ENCODE data around the gene SCAF4.
A peak's percentile ranks its signal among the peaks of the same experiment; 100 is the strongest.
"Not testable (repeated sequence)": the region's sequence is repeated elsewhere in the genome, so short reads cannot be mapped to it uniquely, and the experiment has no call there.

Gene SCAF4

DNA sequence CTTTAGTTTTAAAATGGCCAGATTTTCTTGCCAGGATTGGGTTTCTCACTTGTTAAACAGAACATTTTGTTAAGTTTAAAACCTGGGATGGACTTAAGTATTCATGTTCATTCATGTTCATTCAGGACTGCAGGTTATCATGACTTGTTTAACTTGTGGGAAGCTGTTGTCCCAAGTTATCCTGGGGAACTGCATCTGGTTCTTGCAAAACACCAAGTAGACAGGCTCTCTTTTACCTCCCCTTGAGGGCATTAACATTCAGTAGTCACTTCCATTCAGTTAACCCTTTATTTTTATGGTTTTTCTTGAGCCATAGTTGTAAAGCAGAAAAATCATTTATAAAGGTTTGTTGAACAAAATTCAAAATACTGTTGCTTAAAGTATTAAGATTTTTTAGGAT lies 64.3 kb downstream of the SCAF4 start:
- DNase-seq = no peak

DNA sequence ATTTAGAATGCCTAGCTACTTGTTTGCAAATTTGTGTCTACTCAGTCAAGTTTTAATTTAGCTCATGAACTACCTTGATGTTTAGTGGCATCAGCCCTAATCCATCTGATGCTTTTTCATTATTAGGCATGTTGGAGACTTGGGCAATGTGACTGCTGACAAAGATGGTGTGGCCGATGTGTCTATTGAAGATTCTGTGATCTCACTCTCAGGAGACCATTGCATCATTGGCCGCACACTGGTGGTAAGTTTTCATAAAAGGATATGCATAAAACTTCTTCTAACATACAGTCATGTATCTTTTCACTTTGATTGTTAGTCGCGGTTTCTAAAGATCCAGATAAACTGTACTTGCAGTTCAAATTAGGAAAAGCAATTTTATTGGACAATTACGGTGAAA lies 64.8 kb downstream of the SCAF4 start:
- no peak for DNase-seq

DNA sequence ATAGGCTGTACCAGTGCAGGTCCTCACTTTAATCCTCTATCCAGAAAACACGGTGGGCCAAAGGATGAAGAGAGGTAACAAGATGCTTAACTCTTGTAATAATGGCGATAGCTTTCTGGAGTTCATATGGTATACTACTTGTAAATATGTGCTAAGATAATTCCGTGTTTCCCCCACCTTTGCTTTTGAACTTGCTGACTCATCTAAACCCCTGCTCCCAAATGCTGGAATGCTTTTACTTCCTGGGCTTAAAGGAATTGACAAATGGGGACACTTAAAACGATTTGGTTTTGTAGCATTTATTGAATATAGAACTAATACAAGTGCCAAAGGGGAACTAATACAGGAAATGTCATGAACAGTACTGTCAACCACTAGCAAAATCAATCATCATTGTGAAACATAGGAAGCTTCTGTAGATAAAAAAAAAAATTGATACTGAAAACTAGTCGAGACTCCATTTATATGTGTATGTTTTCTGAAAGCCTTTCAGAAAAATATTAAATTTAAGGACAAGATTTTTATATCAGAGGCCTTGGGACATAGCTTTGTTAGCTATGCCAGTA lies 65.4 kb downstream of the SCAF4 start:
- no peak for DNase-seq

DNA sequence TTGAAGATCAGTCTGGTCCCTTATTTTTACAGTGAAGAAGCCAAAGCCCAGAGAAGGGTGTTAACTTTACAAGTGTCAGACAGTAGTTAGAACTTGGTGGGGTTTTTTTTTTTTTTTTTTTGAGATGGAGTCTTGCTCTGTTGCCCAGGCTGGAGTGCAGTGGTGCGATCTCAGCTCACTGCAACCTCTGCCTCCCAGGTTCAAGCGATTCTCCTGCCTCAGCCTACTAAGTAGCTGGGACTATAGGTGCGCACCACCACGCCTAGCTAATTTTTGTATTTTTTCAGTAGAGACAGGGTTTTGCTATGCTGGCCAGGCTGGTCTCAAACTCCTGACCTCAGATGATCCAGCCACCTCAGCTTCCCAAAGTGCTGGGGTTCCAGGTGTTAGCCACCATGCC lies 66.0 kb downstream of the SCAF4 start:
- not testable (repeated sequence) for DNase-seq

DNA sequence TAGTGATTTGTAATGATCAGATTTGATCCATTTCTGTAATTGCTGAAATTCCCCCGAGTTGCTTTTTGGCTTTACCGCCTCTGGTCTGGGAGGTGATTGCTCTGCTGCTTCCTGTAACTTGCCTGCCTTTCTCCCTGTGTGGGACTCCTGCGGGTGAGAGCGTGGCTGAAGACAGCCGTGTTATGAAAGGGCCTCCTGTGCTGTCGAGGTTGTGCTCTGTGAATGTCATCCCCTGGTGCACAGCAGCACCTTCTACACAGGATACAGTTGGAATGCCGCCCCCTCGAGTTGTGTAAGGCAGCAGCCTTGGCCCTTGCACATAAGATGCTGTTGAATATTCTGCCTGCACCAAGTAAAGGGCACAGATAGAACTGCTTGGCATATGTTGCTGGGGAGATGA lies 66.5 kb downstream of the SCAF4 start:
- no peak for DNase-seq

DNA sequence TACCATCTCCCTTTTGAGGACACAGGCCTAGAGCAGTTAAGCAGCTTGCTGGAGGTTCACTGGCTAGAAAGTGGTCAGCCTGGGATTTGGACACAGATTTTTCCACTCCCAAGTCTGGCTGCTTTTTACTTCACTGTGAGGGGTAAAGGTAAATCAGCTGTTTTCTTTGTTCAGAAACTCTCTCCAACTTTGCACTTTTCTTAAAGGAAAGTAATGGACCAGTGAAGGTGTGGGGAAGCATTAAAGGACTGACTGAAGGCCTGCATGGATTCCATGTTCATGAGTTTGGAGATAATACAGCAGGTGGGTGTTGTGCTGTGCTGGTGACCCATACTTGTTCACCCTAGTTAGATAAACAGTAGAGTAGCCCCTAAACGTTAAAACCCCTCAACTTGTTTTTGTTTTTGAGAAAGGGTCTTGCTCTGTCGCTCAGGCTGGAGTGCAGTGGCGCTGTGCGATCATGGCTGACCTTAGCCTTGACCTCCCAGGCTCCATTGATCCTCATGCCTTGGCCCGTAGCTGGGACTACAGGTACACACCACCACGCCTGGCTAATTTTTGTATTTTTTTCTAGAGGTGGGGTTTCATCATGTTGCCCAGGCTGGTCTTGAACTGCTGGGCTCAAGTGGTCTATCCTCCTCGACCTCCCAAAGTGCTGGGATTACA lies 68.2 kb downstream of the SCAF4 start:
- DNase-seq = no peak

DNA sequence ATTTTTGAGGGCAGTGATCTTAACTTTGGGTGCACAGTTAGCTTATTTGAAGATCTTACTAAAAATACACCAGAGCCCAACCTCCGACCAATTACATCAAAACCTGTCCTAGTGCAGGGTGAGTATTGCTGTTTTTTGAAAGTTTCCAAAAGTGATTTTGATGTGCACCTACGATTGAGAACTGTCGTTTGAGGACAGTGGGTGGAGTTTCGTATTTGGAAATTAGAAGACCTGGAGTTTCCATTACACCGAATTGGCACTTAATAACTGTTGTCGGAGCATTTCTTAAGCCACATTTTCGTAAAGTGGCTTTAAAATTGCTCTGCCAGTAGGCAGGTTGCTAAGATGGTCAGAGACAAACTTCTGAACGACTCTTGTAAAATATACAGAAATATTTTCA lies 71.3 kb downstream of the SCAF4 start:
- DNase-seq = no peak

DNA sequence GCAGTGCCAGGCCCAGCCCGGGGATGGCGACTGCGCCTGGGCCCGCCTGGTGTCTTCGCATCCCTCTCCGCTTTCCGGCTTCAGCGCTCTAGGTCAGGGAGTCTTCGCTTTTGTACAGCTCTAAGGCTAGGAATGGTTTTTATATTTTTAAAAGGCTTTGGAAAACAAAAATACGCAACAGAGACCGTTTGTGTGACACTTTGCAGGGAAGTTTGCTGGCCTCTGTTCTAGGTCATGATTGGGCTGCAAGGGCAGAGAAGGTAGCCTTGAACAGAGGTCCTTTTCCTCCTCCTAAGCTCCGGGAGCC lies 71.7 kb downstream of the SCAF4 start:
- peak; percentile 19 for DNase-seq

DNA sequence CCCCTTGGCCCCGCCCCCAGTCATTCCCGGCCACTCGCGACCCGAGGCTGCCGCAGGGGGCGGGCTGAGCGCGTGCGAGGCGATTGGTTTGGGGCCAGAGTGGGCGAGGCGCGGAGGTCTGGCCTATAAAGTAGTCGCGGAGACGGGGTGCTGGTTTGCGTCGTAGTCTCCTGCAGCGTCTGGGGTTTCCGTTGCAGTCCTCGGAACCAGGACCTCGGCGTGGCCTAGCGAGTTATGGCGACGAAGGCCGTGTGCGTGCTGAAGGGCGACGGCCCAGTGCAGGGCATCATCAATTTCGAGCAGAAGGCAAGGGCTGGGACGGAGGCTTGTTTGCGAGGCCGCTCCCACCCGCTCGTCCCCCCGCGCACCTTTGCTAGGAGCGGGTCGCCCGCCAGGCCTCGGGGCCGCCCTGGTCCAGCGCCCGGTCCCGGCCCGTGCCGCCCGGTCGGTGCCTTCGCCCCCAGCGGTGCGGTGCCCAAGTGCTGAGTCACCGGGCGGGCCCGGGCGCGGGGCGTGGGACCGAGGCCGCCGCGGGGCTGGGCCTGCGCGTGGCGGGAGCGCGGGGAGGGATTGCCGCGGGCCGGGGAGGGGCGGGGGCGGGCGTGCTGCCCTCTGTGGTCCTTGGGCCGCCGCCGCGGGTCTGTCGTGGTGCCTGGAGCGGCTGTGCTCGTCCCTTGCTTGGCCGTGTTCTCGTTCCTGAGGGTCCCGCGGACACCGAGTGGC lies 72.2 kb downstream of the SCAF4 start, which contains the start of gene SOD1:
SOD1 (plus strand) TSS at position 158 of the 723 bp plus-strand sequence; CDS start at position 235, 77 bp downstream.
- DNase-seq = peak; percentile 90

DNA sequence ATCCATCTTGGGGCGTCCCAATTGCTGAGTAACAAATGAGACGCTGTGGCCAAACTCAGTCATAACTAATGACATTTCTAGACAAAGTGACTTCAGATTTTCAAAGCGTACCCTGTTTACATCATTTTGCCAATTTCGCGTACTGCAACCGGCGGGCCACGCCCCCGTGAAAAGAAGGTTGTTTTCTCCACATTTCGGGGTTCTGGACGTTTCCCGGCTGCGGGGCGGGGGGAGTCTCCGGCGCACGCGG lies 72.7 kb downstream of the SCAF4 start:
- no peak for DNase-seq

DNA sequence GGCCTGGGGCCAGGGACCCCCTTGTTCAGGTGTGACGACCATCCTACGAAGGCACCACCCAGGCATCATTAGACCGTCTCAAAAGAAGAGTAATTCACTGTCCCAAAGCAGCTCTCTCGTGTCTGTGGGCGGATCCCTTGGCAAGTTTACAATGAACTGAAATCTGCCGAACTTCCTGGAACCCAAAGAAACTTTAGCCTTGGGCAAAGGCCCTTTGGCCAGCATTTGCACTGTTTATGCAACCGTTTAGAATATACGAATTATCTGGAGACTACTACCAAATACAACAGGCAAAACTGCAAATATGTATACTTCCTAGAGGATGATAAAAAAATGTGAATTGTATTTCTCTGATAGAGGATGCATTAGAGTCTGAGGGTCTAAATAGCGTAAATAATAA lies 73.9 kb downstream of the SCAF4 start:
- no peak for DNase-seq

DNA sequence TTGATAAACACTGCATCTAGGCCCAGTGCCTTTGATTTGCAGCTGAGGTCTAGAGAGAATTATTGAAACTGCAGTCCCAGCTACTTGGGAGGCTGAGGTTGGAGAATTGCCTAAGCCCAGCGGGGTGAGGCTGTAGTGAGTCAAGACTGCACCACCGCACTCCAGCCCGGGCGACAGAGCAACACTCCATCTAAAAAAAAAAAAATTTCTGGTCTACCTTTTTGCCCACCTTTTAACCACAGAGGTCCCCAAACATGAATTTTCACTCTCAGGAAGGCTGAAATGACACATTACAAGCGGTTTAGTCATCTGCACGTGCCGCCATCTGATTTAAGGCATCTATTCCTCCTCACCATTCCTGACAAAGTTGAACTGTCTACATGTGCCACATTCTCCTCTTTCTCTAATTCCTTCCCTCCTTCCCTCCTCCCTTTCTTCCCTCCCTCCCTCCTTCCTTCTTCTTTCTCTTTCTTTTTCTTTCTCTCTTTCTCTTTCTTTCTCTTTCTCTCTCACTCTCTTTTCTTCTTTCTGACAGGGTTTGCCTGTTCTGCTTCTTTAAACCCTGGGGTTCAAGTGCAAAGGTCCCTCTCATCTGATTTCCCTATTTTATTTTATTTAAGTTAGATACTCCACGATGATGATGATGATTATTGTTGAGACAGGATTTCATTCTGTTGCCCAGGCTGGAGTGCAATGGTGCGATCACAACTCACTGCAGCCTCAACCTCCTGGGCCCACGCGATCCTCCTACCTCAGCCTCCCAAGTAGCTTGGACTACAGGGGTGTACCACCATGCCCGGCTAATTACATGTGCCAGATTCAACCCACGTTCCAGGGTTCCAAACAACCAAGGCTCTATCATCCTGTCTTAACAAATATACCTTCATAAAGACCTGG lies 75.5 kb downstream of the SCAF4 start:
- DNase-seq = no peak

DNA sequence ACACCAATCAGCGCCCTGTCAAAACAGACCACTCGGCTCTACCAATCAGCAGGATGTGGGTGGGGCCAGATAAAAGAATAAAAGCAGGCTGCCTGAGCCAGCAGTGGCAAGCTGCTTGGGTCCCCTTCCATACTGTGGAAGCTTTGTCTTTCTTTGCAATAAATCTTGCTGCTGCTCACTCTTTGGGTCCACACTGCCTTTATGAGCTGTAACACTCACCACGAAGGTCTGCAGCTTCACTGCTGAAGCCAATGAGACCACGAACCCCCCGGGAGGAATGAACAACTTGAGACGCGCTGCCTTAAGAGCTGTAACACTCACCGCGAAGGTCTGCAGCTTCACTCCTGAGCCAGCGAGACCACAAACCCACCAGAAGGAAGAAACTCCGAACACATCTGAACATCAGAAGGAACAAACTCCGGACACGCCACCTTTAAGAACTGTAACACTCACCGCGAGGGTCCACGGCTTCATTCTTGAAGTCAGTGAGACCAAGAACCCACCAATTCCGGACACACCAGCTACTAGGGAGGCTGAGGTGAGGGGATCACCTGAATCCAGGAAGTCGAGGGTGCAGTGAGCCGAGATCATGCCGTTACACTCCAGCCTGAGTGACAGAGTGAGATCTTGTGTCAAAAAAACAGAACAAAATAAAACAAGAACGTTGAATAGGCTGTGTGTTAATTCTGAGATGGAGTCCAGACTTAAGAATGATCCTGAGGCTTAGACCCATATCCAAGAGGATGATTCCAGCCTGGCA lies 76.9 kb downstream of the SCAF4 start:
- DNase-seq = not testable (repeated sequence)

DNA sequence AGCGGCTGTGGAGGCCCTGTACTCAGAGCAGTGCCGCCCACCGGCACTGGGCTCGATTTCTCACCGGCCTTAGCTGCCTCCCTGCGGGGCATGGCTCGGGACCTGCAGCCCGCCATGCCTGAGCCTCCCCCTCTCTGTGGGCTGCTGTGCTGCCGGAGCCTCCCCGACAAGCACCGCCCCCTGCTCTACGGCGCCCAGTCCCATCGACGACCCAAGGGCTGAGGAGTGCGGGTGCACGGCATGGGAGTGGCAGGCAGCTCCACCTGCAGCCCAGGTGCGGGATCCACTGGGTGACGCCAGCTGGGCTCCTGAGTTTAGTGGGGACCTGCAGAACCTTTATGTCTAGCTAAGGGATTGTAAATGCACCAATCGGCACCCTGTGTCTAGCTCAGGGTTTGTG lies 77.6 kb downstream of the SCAF4 start:
- no peak for DNase-seq

DNA sequence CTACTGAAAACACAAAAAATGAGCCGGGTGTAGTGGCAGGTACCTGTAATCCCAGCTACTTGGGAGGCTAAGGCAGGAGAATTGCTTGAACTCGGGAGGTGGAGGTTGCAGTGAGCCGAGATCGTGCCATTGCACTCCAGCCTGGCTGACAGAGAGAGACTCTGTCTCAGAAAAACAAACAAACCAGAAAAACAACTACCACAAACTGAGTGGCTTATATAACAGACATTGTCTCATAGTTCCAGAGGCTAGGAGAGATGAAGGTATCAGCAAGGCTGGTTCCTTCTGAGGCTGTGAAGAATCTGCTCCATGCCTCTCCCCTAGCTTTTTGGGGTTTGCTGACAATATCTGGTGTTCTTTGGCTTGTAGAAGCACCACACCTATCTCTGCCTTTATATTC lies 80.4 kb downstream of the SCAF4 start:
- not testable (repeated sequence) for DNase-seq

DNA sequence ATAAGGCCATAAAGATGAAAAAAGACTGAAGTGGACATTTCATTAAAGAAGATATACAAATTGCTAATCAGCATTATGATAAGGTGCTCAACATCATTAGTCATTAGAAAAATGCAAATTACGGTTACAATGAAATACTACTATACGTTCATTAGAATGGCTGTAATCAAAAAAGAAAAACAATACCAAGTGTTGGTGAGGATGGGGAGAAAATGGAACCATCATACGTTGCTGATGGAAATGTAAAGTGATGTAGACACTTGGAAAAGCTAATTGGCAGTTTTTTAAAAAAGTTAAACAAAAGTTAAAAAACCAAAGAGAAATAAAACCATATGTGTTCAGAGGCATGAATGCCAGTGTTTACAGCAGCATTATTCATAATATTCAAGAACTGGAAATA lies 81.0 kb downstream of the SCAF4 start:
- no peak for DNase-seq

DNA sequence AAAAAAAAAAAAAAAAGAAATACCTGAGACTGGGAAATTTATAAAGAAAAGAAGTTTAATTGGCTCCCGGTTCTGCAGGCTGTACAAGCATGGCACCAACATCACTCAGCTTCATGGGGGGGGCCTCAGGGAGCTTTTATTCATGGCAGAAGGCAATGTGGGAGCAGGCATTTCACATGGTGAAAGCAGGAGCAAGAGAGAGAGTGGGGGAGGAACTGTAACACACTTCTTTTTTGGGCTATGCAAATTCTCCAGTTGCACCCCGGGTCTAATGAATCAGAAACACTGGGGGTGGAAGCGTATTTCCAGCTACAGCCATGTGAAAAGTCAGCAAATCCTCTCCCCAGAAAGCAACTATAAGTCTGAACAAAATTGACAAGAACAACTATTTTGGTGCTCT lies 84.3 kb downstream of the SCAF4 start:
- DNase-seq = no peak

DNA sequence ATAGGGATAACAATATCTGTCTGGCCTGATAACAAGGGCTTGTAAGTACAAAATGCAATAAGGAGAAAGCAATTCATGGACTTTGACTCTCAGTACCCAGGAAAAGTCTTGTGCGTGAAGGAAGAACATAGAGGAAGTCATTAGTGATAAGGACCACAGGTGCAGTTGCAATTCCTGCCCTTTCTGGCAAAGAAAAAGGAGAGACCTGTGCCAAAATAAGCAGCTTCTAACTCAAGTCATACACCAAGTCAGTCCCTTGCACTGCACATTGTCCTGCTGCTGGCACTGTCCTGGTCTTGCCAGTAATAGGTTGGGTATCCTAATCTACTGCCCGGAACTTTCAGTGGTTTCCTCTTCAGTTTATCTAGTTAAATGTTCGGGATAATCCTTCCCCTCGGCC lies 87.3 kb downstream of the SCAF4 start:
- no peak for DNase-seq

DNA sequence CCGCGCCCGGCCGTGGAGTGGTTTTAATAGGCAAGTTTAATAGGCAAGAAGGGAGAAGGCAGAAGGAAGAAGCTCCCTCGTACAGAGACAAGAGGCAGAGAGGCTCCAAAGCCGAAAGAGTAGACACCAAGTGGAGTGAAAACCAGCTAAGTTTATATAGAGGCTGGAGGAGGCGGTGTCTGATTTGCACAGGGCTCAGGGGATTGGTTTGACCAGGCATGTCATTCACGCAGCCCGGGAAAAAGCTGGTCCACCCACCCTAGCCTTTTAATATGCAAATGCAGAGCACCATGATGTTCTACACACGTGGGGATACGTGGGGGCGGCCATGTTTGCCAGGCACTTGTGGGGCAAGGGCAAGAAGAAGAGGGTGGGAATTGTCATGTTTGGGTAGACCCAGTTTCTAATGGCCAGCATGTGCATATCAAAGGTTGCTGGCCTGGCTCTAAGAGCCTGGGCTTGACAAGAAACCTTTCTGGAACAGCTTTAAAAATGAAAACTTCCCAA lies 90.4 kb downstream of the SCAF4 start:
- no peak for DNase-seq

DNA sequence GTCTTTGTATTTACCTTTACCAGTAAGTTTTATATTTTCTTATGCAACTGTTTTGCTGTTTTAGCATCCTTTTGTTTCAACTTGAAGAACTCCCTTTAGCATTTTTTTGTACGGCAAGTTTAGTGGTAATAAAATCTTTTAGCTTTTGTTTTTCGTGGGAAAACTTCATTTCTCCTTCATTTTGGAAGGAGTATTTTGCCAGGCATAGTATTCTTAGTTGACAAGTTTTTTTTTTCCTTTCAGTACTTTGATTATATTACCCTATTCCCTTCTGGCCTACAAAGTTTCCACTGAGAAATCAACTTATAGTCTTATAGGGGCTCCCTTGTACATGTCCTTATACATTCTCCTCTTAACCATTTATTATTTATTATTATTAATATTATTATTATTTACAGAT lies 95.0 kb downstream of the SCAF4 start:
- no peak for DNase-seq

DNA sequence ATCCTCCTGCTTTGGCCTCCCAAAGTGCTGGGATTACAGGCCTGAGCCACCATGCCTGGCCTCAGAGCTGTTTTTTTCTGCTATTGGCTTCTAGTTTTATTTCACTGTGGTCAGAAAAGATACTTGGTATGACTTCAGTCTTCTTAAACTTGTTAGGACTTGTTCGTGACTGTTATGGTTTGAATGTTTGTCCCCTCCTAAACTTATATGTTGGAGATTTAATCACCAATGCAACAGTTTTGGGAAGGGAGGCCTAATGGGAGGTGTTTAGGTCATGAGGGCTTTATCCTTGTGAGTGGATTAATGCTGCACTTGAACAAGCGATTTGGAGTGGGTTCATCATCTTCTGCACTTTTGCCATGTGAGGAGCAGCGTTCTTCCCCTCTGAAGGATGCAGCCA lies 96.9 kb downstream of the SCAF4 start:
- DNase-seq = no peak

DNA sequence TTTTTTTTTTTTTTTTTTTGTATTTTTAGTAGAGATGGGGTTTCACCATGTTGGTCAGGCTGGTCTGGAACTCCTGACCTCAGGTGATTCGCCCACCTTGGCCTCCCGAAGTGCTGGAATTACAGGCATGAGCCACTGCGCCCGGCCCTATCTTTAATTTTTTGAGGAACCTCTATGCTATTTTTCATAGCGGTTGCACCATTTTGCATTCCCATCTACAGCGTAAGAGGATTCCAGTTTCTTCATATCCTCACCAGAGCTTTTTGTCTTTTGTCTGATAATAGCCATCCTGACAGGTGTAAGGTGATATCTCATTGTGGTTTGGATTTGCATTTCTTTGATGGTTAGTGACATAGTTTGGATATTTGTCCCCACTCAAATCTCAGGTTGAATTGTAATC lies 100.0 kb downstream of the SCAF4 start:
- not testable (repeated sequence) for DNase-seq

Data from NCI-H1092 treated with DMSO at 0.1 percent for 48 hours (cell line).